HFFc6 (cell line): ENCODE measurements around the gene SDHAF2. TPM values are rescaled to one million over a fixed set of nuclear protein-coding genes. Genes with fewer than 3 reads are reported as not detected.
"Not testable (repeated sequence)": the region's sequence is repeated elsewhere in the genome, so short reads cannot be mapped to it uniquely, and the experiment has no call there.

ENCODE experiments used
- DNase-seq: peaks from one replicate; pipeline ENCODE4 v3.0.0-alpha.2; 2018
- H3K27ac Mint-ChIP-seq: 2 replicates; pipeline ENCODE4 v1.8.0; 2020; ENCODE audit warnings: mild to moderate bottlenecking, mixed read lengths
- H3K27me3 Mint-ChIP-seq: 2 replicates; pipeline ENCODE4 v1.8.0; 2021; ENCODE audit warnings: mild to moderate bottlenecking, moderate library complexity, mixed read lengths; ENCODE audit not compliant: insufficient read depth
- H3K36me3 Mint-ChIP-seq: 2 replicates; pipeline ENCODE4 v1.8.0; 2021; ENCODE audit warnings: low read depth, mixed read lengths
- H3K4me1 Mint-ChIP-seq: 2 replicates; pipeline ENCODE4 v1.8.0; 2020; ENCODE audit warnings: low read depth, mixed read lengths
- H3K4me3 Mint-ChIP-seq: 2 replicates; pipeline ENCODE4 v1.8.0; 2020; ENCODE audit warnings: mild to moderate bottlenecking, moderate library complexity, mixed read lengths
- H3K9me3 Mint-ChIP-seq: 2 replicates; pipeline ENCODE4 v1.8.0; 2020; ENCODE audit warnings: mild to moderate bottlenecking, mixed read lengths
- long read RNA-seq: library from polyadenylated mRNA; unstranded; transcript quantifications from one replicate; pipeline ENCODE4 v2.0.0, GENCODE V29; 2019
- total RNA-seq, 6 experiments: library from RNA; stranded (reverse); fragmentation: NEBNext Ultra II Directional; extraction: Animal tissue kit (Norgen Biotek cat#: 25700); gene quantifications; 2 replicates in 1 of 6; 3 replicates in 5 of 6; pipeline ENCODE4 v1.2.3, GENCODE V29; 2021
- TF ChIP-seq, protein P1 (sequence below): fragments of 200-600 bp; sonication (generic); IDR thresholded peaks from 2 replicates; pipeline ENCODE4 v1.5.0; 2021; ENCODE audit warnings: antibody characterized with exemption, mild to moderate bottlenecking

Gene SDHAF2
- 10 to 100 TPM; 33.9 to 43.0 (median 38.3) TPM for total RNA-seq
- long read RNA-seq, transcript SDHAF2-206 (2 exons, 835 nt), result minor isoform, 12 of 79 reads
- long read RNA-seq, transcript SDHAF2-201 (4 exons, 2,033 nt), result major isoform, 60 of 79 reads
- long read RNA-seq, partial matches to known transcripts, result 2 of 79 reads
- long read RNA-seq, other reads (novel, unspliced or antisense), result 1 of 79 reads

DNA sequence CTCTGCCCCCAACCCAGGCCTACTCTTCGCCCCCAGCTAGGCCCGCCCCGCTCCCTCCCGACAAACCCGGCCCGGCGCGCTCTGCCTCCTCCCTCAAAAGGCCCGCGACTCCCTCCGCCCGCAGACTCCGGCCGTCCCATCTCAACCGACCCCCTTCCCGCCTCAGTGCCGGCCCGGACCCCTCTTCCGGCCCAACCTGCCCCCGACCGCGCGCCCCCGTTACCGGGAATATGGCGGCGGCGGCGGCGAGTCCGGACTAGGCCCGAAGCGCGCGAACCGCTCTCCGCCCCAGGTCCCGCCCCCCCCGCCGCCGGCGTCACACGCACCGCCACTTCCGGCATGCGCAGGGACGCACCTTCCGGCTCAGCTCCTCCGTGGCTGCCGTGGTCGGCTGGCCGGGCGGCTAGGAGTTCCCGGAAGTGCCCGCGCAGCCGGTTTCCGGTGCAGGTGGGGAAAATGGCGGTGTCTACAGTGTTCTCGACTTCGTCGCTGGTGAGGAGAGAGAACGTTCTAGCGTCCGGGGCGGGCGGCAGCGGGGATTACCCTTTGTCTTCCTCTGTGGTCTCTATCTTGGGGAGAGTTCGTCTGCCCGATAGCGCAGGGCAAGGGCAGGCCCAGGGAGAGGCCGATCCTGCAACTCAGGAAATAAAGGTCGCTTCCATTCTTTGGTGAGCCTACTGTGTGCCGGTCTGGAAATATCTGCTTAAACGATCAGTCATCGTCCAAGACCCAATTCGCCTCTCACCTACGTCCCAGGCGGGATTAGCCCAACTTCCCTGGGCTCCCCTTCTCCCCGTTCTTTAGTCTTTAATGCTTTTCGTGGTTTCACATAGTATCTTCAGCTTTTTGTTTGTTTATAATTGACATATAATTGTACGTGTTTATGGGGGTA is at the start of gene SDHAF2, which contains the start of gene CPSF7:
Gene SDHAF2 (plus strand): TSS at position 434 of the 892 bp plus-strand sequence. CDS start 23 bp downstream, at position 457.
Gene CPSF7 (minus strand): TSS at position 285 of the 892 bp plus-strand sequence. CDS start 740 bp downstream, outside the sequence.
- H3K27me3 Mint-ChIP-seq, result no peaks in the 10 kb centered on the region; the same call in 1 of the 2 replicates
- H3K9me3 Mint-ChIP-seq, result no peaks in the 10 kb centered on the region
- H3K27ac Mint-ChIP-seq, result peak within 1 kb of the TSS; percentile 94
- H3K4me1 Mint-ChIP-seq, result peaks cover 36% of the 10 kb centered on the region
- peak; percentile 93 for DNase-seq
- peak within 1 kb of the TSS; percentile 98 for H3K4me3 Mint-ChIP-seq
- TF ChIP-seq, protein P1, sequence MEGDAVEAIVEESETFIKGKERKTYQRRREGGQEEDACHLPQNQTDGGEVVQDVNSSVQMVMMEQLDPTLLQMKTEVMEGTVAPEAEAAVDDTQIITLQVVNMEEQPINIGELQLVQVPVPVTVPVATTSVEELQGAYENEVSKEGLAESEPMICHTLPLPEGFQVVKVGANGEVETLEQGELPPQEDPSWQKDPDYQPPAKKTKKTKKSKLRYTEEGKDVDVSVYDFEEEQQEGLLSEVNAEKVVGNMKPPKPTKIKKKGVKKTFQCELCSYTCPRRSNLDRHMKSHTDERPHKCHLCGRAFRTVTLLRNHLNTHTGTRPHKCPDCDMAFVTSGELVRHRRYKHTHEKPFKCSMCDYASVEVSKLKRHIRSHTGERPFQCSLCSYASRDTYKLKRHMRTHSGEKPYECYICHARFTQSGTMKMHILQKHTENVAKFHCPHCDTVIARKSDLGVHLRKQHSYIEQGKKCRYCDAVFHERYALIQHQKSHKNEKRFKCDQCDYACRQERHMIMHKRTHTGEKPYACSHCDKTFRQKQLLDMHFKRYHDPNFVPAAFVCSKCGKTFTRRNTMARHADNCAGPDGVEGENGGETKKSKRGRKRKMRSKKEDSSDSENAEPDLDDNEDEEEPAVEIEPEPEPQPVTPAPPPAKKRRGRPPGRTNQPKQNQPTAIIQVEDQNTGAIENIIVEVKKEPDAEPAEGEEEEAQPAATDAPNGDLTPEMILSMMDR, result no peak
- H3K36me3 Mint-ChIP-seq, result peaks cover 30% of the 10 kb centered on the region

DNA sequence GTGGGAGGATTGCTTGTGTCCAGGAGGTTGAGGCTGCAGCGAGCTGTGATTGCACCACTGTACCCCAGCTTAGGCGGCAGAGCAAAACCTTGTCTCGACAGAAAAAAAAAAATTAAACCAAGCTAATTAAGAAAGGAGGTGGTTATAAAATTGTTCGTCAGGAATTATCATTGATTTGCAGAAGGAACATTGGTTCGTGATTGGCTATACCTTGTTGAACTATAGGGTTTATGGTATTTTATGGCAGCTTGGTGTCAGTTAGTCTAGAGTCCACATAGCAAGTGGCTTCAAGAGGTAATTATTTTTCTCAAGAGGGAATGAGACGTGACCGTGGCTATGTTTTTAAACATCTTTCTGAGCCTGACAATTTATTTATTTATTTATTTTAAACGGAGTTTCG is 49.0 kb upstream of the SDHAF2 start:
- H3K4me3 Mint-ChIP-seq, result no peak overlapping the region
- TF ChIP-seq, protein P1, result no peak
- H3K4me1 Mint-ChIP-seq, result peaks cover 46% of the 10 kb centered on the region
- peaks cover 12% of the 10 kb centered on the region for H3K36me3 Mint-ChIP-seq
- no peaks in the 10 kb centered on the region for H3K27me3 Mint-ChIP-seq
- DNase-seq, result no peak
- no peak overlapping the region for H3K27ac Mint-ChIP-seq
- H3K9me3 Mint-ChIP-seq, result no peaks in the 10 kb centered on the region

DNA sequence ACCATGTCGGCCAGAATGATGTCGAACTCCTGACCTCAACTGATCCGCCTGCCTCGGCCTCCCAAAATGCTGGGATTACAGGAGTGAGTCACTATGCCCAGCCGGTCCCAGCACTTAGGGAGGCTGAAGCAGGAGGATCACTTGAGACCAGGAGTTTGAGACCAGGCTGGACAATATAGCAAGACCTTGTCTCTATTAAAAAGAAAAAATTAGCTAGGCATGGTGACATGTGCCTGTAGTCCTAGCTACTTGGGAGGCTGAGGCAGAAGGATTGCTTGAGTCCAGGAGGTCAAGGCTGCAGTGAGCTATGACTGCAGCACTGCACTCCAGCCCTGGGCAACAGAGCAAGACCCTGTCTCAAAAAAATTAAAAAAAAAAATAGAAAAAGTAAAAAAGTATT is 46.1 kb upstream of the SDHAF2 start:
- not testable (repeated sequence) for H3K27me3 Mint-ChIP-seq, DNase-seq, H3K9me3 Mint-ChIP-seq, H3K36me3 Mint-ChIP-seq, H3K4me3 Mint-ChIP-seq, H3K27ac Mint-ChIP-seq
- peaks cover 21% of the 10 kb centered on the region for H3K4me1 Mint-ChIP-seq

DNA sequence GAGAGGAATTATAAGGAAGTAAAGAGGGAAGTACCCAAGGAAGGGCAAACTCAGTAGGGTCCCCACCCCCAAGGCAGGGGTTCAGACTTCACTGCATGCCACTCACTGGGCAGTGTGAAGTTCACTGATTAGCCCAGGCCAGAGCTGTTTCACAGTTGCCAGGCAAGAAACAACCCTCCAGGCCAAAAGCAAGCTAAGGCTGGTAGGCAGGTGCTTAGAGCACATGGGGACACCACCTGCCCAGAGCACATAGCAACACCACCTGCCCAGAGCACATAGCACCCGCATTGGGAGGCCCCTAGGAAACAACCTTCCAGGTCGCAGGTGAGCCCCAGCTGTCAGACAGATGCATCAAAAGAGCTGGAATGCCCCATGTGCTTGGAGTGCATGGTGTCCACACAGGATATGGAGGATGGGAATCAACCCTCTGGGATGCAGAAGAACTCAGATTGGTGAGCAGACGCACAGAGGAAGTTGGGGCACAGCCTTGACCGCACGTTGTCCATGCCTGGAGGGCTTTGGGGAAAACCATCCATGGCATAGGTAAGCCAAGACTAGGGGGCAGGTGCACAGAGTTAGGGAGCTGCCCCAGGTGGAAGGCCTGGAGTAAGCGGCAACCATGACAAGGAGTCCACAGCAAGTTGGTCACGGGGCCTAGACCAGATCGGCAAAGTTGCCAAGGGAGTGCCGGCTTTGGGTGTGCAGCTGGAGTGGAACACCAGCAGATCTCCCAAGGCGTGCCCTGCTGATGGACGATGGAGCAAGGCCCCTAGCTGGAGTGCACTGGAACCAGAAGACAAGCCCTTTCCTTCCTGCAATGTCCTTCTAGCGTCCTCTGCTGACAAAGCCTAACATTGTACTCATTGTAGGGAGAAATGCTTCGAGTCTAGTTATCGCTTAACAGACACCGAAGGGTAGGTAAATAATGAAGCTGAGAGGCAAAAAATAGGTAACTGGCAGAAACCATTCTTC is 45.4 kb upstream of the SDHAF2 start:
- no peak overlapping the region for H3K27ac Mint-ChIP-seq
- peaks cover 14% of the 10 kb centered on the region for H3K4me1 Mint-ChIP-seq
- TF ChIP-seq, protein P1, result no peak
- no peak for DNase-seq
- H3K4me3 Mint-ChIP-seq, result no peak overlapping the region
- H3K27me3 Mint-ChIP-seq, result no peaks in the 10 kb centered on the region; the same call in 1 of the 2 replicates
- H3K36me3 Mint-ChIP-seq, result no peaks in the 10 kb centered on the region
- no peaks in the 10 kb centered on the region for H3K9me3 Mint-ChIP-seq

DNA sequence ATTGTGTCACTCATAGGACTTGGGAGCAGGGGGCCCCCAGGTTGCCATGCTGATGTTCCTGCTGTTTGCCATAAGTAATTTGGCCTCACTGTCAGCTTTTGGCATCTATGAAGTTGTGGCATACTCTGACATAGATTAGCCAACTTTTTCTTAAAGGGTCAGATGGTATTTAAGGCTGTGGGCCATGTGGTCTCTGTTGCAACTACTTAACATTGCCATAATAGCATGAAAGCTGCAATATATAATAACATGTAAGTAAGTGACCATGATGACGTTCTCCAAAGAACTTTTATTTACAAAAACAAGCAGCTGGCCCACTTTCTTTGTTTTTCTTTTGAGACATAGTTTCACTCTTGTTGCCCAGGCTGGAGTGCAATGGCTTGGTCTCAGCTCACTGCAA is 39.8 kb upstream of the SDHAF2 start:
- no peak overlapping the region for H3K4me3 Mint-ChIP-seq
- H3K27me3 Mint-ChIP-seq, result no peaks in the 10 kb centered on the region; the same call in 1 of the 2 replicates
- H3K9me3 Mint-ChIP-seq, result peaks cover 5% of the 10 kb centered on the region
- no peak for DNase-seq
- peaks cover 30% of the 10 kb centered on the region for H3K4me1 Mint-ChIP-seq
- H3K36me3 Mint-ChIP-seq, result peaks cover 7% of the 10 kb centered on the region
- no peak overlapping the region for H3K27ac Mint-ChIP-seq
- TF ChIP-seq, protein P1, result no peak
